HG03460 (cell line): ENCODE measurements around the gene S100A6.

Experiments
- ATAC-seq: cut with Tn5 transposase; IDR thresholded peaks from one replicate; pipeline ENCODE4 v1.9.1; 2021; ENCODE audit not compliant: unreplicated experiment

Gene S100A6

GRCh38 chr1:153546796-153547559 is 11.2 kb upstream of the S100A6 start:
- no peak for ATAC-seq

- ATAC-seq: no peak
These were observed 10.6 kb upstream of the S100A6 start for GRCh38 chr1:153546371-153546770.

DNA sequence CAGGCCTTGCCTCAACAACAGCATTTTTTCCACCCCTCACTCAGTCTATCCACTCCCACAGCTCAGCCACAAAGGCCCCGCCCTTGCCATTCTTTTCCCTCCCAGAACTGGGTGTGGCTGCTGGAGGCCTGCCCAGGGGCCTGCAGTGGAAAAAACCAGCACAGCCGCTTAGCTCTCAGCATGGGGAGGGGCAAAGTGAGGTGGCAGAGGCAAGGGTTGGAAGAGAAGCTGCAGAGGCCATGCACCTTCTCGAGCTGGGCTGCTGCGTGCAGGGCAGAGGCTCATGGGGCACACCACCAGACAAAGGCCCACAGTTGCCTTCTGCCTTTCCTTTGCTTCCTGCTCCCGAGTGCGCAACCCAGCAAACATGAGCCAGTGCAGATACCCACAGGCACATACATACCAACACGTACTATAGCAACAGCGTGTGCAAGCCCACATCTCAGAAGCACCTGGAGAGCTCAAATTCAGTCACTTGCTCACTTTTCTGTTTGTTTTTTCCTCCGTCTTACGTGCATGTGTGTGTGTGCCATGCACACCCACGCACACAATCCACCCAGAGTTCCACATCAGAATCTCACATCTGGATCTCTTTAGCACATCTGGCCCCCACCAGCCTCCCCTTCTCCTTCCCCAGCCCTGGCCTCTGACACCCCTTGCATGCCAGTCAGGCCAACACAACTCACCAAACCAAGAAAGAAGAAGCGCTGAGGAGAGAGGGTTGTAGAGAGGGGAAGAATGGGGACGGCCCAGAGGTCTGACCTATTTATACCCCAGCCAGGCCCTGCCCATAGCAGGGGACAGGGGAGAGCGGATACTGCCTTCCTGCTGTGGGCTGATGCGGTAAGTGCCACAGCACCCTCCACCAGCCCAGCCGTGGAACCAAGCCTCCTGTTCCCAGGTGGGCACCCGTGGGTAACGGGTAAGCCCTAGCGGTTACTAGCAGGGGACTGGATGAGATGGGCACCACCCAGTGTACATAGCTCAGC is 9.6 kb upstream of the S100A6 start, which contains the start of gene S100A4:
TSS of gene S100A4 (minus strand) at position 740 of the 989 bp plus-strand sequence. CDS start 1,012 bp downstream, outside the sequence.
- ATAC-seq: no peak

DNA sequence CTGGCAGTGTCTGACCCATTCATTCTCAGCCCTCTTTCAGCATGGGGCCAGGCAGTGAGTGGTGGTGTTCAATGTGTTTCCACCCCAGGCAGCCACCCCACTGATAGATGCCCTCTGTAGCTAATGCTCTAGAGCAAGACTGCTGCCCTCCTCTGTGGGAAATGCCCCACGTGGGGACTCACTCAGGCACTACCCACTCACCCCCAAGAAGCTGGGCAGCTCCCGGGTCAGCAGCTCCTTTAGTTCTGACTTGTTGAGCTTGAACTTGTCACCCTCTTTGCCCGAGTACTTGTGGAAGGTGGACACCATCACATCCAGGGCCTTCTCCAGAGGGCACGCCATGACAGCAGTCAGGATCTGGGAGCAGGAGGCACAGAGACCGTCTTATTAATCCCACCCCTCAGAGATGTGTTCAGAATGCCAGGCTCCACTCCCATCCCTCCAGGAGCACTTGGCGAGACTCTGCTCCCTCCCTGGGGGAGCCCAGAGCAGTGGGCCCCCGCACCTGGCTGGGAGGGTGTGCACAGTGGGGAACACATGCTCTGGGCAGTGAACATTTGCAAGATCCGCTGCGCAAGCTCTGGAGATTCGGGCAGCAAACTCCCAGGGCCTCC is 8.8 kb upstream of the S100A6 start:
- ATAC-seq: no peak

GRCh38 chr1:153543736-153544135 is 7.9 kb upstream of the S100A6 start:
- no peak for ATAC-seq

GRCh38 chr1:153542956-153543711 is 7.3 kb upstream of the S100A6 start:
- ATAC-seq: no peak

GRCh38 chr1:153541641-153542590 is 6.1 kb upstream of the S100A6 start:
- no peak for ATAC-seq

DNA sequence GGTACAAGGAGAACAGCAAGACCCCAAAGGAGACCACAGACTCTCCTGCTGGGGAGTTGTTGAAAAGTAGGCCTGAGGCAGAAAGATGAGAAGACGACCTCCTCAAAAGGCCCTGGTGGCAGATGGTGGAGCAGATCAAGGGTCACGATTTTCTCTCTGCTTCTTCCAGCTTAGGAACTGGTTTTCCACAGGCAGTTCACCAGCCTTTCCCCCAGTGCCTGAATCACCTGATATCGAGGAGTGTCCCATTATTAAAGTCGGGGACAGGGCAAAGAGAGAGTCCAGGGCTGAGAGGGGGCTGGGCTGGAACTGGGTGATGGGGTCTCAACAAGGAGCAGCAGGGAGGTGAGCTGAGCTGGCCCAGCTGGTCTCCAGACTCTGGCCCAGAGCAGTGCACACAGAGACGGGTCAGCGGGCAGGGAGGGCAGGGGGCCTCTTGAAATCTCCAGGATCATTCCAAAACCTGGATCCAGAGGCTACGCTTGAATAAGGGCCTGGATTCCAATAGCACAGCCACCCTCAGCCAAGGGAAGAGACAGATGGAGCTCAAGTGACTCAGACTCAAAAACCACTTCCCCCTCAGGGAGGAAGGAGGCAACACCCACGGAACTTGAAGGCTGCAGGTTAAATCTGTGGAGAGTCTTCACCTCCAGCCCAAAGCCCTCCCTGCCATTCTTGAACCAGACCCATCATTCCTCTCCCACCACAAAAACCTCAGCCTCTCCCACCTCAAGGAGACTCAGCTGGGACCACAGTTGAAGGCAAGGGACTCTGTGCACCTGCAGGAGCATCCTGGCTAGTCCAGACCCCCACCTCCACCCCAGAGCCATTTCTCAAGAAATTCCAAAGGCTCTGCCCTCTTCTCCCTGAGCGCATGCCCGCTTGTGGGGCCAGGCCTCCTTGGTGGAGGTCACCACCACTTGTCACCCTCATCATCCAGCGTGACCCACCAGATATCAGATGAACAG is 4.9 kb upstream of the S100A6 start, which contains the start of gene S100A5:
TSS of gene S100A5 (minus strand) at position 541 of the 968 bp plus-strand sequence. CDS start 743 bp downstream, outside the sequence.
- ATAC-seq: no peak

- ATAC-seq: no peak
These were observed 3.8 kb upstream of the S100A6 start for GRCh38 chr1:153539395-153540093.

DNA sequence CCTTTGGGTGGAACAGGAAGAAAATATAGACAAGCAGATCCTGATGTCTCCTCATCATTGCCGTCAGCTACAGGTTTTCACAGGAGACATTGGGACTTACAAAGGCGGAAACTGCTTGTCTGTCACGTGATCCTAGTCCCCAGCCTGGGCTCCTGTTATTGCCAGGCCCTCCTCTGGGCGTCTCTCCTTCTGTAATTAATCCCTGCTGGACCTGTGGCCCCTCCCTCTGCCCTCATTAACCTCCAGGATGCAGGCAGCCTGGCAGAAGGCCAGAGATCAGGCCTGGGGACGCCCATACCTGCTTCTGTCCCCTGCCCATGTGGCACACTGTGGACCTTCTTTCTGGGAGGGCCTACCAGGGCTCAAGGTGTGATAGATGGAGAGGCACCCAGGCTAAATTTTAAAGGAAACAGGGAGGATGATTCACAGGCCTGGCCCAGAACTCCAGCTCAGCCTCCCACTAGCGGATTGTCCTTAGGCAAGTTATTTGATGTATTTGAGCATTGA is 2.6 kb upstream of the S100A6 start:
- ATAC-seq: no peak

DNA sequence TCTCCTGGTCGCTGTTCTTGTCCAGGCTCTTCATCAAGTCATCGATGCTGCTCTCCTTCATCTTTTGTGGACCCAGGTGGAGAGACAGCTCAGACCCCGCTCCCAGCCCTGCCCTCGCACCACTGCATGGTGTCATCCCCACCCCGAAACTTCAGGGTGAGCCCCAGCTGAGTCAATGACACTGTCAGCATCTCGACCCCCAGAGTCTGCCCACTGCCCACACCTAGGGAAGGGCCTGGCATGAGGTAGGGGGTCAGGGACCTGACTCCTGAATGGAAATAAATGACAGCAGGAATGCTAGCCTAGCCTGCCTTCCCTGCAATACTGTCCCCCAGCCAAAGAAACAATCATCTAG is 1.6 kb upstream of the S100A6 start:
- no peak for ATAC-seq

- ATAC-seq: no peak
These were observed 1.0 kb upstream of the S100A6 start for GRCh38 chr1:153536671-153537375.

DNA sequence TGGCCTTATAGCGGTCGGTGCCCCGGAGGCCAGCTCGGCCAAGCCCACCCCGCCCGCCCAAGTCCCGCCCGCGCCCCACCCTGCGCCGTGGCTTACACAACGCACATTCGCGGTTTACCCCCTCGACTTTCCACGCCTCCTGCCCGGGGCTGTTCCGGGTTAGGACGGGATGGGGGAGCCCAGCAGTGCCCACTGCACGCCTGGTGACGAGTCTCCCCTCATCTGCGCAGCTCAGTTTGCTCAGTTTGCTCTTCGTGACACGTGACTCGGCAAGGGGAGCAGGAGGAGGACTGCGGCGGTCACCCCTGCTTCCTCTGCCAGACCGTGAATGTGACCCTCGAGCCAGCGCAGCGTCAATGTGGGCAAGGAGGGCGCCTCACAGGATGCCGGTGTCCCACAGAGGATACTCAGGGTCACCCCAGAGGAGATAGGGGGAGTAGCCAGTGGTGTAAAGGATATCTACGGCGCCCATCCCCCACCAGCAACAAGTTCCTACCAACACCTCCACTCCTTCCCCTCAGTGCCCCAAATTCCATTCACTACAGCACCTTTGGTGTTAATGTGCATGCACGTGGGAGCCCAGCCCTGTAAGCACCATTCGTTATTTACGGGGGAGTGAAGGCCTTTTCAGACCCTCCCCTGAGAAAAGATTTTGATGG is 350 bp upstream of the S100A6 start:
- ATAC-seq: no peak

DNA sequence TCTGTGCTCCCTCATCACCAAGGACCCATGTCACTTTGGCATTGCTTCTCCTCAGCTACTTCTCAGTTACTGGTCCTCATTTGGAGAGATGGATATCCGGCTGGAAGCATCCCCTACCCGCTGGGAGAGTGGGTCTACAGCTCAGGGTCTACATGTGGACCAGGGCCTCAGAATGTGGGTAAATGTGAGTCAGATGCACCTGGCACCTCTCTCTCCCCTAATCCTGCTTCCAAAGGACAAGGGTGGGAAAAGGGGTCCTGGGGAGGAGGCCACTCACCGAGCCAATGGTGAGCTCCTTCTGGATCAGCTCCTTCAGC is 908 bp downstream of the S100A6 start:
- ATAC-seq: no peak

DNA sequence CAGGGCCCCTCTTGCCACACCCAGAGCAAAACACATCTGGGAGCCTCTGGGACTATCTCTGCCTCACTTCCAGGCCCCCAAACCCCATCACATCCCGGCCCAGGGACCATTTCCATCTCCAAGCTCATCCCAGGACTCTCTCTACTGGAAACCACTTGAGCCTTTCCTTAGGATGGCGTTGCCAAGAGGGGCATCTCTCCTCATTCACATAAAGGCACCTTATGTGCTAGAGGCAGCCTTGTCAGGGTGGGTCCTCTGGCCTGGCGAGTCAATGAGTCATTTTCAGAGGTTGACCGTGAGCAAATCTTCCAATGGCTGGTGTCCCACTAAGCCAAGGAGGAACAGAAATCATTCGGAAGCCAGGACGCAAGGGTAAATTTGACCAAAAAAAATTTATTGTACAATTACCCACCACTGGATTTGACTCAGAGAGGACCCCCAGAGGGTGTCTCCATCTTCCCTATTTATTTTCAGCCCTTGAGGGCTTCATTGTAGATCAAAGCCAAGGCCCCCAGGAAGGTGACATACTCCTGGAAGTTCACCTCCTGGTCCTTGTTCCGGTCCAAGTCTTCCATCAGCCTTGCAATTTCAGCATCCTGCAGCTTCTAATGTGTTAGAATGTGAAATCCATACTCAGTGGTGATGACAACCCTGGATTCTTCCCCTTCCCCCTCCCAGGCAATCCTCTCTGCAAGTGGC is 1.4 kb downstream of the S100A6 start:
- no peak for ATAC-seq

DNA sequence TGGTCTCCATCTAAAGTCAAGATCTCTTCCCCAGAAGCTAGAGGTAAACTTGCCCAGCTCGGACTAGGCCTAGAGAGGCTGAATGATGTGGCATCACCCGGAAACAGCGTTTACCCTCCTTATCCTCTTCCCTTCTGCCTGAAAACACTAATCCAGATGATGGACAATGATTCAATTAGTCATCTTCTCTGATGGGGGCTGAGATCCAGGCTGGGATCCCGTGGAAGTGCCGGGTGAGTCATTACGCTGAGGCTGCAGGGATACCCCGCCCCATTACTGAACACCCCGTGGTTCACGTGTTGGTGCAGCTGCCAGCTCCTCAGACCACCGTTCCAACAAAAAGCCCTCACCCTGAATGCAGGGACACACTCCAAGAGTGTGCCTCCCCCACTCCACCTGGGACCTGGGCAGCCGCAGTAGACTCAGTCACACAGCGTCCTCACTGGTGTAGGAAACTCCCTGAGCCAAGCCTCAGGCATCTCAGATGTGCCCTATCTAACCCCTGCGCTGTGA is 2.0 kb downstream of the S100A6 start:
- ATAC-seq: no peak
